GM12864 (cell line): ENCODE results near the gene MYRIP.
"Not testable (repeated sequence)": the region's sequence is repeated elsewhere in the genome, so short reads cannot be mapped to it uniquely, and the experiment has no call there.

Experiments used
- DNase-seq: peaks from one replicate; pipeline ENCODE4 v3.0.0-alpha.2; 2011; ENCODE audit warnings: low read depth
- H3K4me3 ChIP-seq: 2 replicates; pipeline ENCODE4 v1.5.1; 2011; ENCODE audit warnings: mild to moderate bottlenecking, low read depth, low read length, control low read depth
- TF ChIP-seq, protein P1 (sequence below): IDR thresholded peaks from 2 replicates; pipeline ENCODE4 v1.5.1; 2011; ENCODE audit warnings: low read depth, mild to moderate bottlenecking, moderate library complexity, low read length, control low read depth, inconsistent platforms; ENCODE audit errors: missing control alignments

The MYRIP gene

DNA sequence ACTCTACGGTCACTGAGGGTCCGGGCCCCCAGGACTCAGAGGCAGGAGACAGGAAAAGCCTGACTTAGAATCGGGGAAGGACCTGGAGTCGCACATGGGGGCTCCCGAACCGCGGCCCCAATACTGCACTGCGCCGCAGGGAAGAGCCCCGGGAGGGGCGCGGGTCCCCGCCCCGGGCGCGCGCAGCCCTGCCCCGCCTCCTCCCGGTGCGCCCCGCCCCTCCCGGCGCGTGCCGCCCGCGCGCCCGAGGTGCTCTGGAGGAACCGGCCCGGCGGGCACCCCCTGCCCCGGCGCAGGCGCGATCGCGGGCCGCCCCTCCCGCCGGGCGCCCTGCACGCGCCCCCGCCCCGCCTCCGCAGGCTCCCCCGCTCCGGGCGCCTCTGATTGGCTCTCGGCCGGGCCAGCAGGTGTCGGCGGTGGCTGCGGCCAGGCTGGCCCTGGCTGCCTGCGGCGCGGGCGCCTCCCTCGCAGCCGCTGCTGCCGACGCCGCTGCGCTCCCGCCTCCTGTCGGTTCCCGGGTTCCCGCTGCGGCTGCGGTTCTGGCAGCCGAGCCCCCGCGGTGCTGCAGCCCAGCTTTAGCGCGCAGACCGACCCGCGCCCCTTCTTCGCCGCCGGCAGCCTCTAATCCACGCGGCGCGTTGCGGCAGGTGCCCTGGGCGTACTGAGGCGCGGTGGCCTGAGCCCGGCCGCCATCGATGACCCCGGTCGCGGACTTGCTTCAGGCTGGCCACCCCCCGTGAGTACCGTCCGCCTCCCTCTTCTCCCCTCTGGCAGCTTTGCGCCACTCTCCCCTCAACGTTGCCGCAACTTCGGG, at the start of gene MYRIP:
TSS of gene MYRIP (plus strand) at position 429 of the 814 bp plus-strand sequence. CDS start 91,208 bp downstream, outside the sequence.
- H3K4me3 ChIP-seq = peak within 1 kb of the TSS; percentile 37
- no peak for DNase-seq

DNA sequence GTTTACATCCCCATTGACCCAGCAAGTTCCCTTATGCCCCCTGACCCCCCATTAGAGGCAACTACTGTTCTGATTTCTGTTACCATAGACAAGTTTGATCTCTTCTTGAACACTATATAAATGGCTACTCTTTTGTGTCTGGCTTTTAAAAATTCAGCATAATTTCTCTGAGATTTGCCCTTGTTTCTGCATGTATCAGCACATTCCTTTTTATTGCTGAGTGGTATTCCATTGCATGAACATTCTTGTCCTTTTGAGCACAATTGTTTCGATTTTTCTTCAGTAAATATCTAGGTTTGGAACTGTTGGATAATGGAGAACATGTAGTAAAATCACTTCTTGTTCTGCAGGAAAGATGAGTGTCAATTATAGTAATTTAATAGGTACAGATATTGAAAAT, 49.1 kb upstream of the MYRIP start:
- TF ChIP-seq, protein P1, sequence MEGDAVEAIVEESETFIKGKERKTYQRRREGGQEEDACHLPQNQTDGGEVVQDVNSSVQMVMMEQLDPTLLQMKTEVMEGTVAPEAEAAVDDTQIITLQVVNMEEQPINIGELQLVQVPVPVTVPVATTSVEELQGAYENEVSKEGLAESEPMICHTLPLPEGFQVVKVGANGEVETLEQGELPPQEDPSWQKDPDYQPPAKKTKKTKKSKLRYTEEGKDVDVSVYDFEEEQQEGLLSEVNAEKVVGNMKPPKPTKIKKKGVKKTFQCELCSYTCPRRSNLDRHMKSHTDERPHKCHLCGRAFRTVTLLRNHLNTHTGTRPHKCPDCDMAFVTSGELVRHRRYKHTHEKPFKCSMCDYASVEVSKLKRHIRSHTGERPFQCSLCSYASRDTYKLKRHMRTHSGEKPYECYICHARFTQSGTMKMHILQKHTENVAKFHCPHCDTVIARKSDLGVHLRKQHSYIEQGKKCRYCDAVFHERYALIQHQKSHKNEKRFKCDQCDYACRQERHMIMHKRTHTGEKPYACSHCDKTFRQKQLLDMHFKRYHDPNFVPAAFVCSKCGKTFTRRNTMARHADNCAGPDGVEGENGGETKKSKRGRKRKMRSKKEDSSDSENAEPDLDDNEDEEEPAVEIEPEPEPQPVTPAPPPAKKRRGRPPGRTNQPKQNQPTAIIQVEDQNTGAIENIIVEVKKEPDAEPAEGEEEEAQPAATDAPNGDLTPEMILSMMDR = no peak
- H3K4me3 ChIP-seq = no peak overlapping the region
- DNase-seq = no peak

More for the DNA sequence above, at the start of gene MYRIP:
- TF ChIP-seq, protein P1 = no peak

DNA sequence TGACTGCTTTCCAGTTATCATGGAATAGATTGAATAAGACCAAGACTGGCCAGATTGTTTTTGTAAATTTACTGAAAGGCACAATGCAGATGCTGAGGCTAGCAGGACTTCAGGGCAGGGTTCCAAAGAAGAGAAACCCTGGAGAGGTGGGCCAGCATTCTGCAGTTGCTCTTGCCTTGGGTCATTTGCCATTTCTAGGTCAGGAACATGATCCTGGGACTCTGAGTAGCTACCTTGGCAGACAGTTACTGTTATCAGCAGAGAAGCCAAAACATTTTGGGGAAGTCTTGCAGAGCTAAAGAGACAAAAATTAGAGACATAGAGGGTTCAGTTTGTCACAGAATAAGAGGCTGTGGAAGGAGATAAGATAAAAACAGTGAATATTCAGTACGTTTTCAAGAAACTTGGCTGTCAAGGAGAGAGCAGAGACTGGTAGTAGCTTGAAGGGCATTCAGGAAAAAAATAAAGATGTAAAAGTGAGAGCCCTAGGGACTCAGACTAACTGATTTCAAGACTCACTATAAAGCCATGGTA, 46.8 kb upstream of the MYRIP start:
- DNase-seq = no peak
- H3K4me3 ChIP-seq = no peak overlapping the region
- TF ChIP-seq, protein P1 = no peak

DNA sequence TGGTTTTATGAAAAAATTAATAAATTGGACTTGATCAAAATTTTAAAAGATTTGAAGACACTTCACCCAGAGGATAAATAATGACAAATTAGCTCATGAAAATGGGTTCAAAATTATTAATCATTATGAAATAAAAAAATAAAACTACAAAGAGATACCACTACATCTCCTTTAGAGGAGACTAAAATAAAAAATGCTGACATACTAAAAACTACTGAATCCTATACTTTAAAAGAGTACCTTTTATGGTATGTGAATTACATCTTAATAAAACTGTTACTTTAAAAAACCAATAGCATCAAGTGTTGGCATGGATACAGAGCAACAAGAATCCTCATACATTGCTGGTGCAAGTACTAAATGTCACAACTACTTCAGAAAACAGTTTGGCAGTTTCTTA, 46.0 kb upstream of the MYRIP start:
- TF ChIP-seq, protein P1 = no peak
- H3K4me3 ChIP-seq = no peak overlapping the region
- no peak for DNase-seq

DNA sequence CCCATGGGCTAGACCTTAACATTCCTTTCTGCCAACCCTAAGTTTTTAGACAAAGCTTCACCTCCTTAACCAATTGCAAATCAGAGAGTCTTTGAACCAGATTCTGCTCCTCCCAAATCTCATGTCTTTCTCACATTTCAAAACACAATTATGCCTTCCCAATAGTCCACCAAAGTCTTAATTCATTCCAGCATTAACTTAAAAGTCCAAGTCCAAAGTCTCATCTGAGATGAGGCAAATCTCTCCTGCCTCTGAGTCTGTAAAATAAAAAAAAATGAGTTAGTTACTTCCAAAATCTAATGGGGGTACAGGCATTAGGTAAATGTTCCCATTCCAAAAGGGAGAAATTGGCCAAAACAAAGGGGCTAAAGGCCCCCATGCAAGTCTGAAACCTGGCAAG, 43.8 kb upstream of the MYRIP start:
- H3K4me3 ChIP-seq = no peak overlapping the region
- DNase-seq = no peak
- TF ChIP-seq, protein P1 = no peak

DNA sequence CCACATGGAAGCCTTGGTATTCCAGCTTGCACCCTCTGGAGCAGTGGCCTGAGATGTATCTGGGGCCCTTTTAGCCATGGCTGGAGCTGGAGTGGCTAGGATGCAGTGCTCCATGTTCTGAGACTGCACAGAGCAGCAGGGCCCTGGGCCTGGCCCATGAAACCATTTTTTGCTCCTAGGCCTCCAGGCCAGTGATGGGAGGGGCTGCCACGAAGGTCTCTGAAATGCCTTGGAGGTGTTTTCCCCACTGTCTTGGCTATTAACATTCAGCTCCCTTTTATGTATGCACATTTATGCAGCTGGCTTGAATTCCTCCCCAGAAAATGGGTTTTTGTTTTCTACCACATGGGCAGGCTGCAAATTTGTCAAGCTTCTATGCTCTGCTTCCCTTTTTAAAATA, 43.0 kb upstream of the MYRIP start:
- TF ChIP-seq, protein P1 = no peak
- H3K4me3 ChIP-seq = no peak overlapping the region
- DNase-seq = no peak

DNA sequence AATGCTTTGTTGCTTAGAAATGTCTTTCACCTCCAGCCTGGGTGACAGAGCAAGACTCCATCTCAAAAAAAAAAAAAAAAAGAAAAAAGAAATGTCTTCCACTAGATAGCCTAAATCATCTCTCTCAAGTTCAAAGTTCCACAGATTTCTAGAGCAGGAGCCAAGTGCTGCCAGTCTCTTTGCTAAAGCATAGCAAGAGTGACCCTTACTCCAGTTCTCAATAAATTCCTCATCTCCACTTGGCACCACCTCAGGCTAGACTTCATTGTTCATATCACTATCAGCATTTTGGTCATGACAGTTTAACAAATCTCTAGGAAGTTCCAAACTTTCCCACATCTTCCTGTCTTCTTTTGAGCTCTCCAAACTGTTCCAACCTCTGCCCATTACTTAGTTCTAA, 42.5 kb upstream of the MYRIP start:
- H3K4me3 ChIP-seq, DNase-seq: not testable (repeated sequence)

DNA sequence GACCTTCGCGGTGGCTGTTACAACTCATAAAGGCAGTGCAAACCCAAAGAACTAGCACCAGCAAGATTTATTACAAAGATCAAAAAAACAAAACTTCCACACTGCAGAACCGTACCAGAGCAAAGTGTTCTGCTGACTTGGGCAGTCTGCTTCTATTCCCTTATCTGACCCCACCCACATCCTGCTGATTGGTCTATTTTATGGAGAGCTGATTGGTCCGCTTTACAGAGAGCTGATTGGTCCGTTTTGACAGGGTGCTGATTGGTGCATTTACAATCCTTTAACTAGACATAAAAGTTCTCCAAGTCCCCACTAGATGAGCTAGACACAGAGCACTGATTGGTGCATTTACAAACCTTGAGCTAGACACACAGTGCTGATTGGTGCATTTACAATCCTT, 31.2 kb upstream of the MYRIP start:
- not testable (repeated sequence) for H3K4me3 ChIP-seq, DNase-seq
